Measurements from ENCODE around the gene OR52E8. TPM values are rescaled to one million over a fixed set of nuclear protein-coding genes. Genes with fewer than 3 reads are reported as not detected.

Gene OR52E8
- total and polyA plus RNA-seq, 5 donors from 2014 or later: not detected

Other genes with a start within 250 kb of the OR52E8 start
- 9.8 TPM for gene TRIM34, start 232.7 kb downstream of the OR52E8 start, total RNA-seq
- gene TRIM34, start 232.7 kb downstream of the OR52E8 start, polyA plus RNA-seq: 10 to 100 TPM; 17.5 to 21.3 (median 19.5) TPM
- gene TRIM5, start 172.6 kb downstream of the OR52E8 start, total RNA-seq: 15.2 TPM
- 1 to 10 TPM; 6.0 to 7.7 (median 7.5) TPM for gene TRIM5, start 172.6 kb downstream of the OR52E8 start, polyA plus RNA-seq
- 378 TPM for gene TRIM22, start 167.9 kb downstream of the OR52E8 start, total RNA-seq
- 100 to 1,000 TPM; 233 to 336 (median 250) TPM for gene TRIM22, start 167.9 kb downstream of the OR52E8 start, polyA plus RNA-seq
- not detected for gene OR56B1, start 121.2 kb downstream of the OR52E8 start, total RNA-seq
- under 1 TPM in 1 of 4 donors, not detected in 3; 0.09 TPM for gene OR56B1, start 121.2 kb downstream of the OR52E8 start, polyA plus RNA-seq
- 1.6 TPM for gene OR52N4, start 103.4 kb downstream of the OR52E8 start, total RNA-seq
- gene OR52N4, start 103.4 kb downstream of the OR52E8 start, polyA plus RNA-seq: 1 to 10 TPM in 2 of 4 donors, under 1 TPM in 1, not detected in 1; 0.79 to 2.7 (median 1.3) TPM
- not detected for gene OR52N5, start 74.3 kb downstream of the OR52E8 start, total RNA-seq
- gene OR52N5, start 74.3 kb downstream of the OR52E8 start, polyA plus RNA-seq: not detected
- gene OR52N1, start 66.4 kb downstream of the OR52E8 start, total RNA-seq: not detected
- gene OR52N1, start 66.4 kb downstream of the OR52E8 start, polyA plus RNA-seq: not detected
- not detected for gene OR52N2, start 48.8 kb downstream of the OR52E8 start, total RNA-seq
- not detected for gene OR52N2, start 48.8 kb downstream of the OR52E8 start, polyA plus RNA-seq
- not detected for gene OR52E6, start 15.8 kb downstream of the OR52E8 start, total RNA-seq
- not detected for gene OR52E6, start 15.8 kb downstream of the OR52E8 start, polyA plus RNA-seq
- not detected for gene OR52E4, start 22.9 kb upstream of the OR52E8 start, total RNA-seq
- gene OR52E4, start 22.9 kb upstream of the OR52E8 start, polyA plus RNA-seq: not detected
- not detected for gene OR52E5, start 35.5 kb upstream of the OR52E8 start, total RNA-seq
- not detected for gene OR52E5, start 35.5 kb upstream of the OR52E8 start, polyA plus RNA-seq
- gene OR56A3, start 84.6 kb upstream of the OR52E8 start, total RNA-seq: not detected
- gene OR56A3, start 84.6 kb upstream of the OR52E8 start, polyA plus RNA-seq: not detected
- not detected for gene OR56A5, start 110.8 kb upstream of the OR52E8 start, total RNA-seq
- not detected for gene OR56A5, start 110.8 kb upstream of the OR52E8 start, polyA plus RNA-seq
- gene OR52L1, start 129.3 kb upstream of the OR52E8 start, total RNA-seq: not detected
- gene OR52L1, start 129.3 kb upstream of the OR52E8 start, polyA plus RNA-seq: not detected
- not detected for gene OR56A4, start 149.3 kb upstream of the OR52E8 start, total RNA-seq
- gene OR56A4, start 149.3 kb upstream of the OR52E8 start, polyA plus RNA-seq: not detected
- not detected for gene OR56A1, start 173.1 kb upstream of the OR52E8 start, total RNA-seq
- not detected for gene OR56A1, start 173.1 kb upstream of the OR52E8 start, polyA plus RNA-seq
- gene OR56B4, start 250.0 kb upstream of the OR52E8 start, total RNA-seq: not detected
- under 1 TPM in 1 of 4 donors, not detected in 3; 0.22 TPM for gene OR56B4, start 250.0 kb upstream of the OR52E8 start, polyA plus RNA-seq

Data from CD4-positive, CD25-positive, alpha-beta regulatory T cell (primary cell).